GM12874 (cell line): ENCODE data around the gene ZMIZ1.

Source experiments
- CTCF ChIP-seq: IDR thresholded peaks from 2 replicates; pipeline ENCODE4 v1.5.1; 2011; ENCODE audit warnings: low read depth, mild to moderate bottlenecking, control low read depth, low read length, moderate library complexity; ENCODE audit not compliant: insufficient read depth

ZMIZ1 gene

GRCh38 chr10:79153745-79154144 lies 85.0 kb downstream of the ZMIZ1 start:
- TF ChIP-seq CTCF: no peak

GRCh38 chr10:79155301-79156081 lies 86.7 kb downstream of the ZMIZ1 start:
- TF ChIP-seq CTCF: no peak; the same call in 1 of the 2 replicates

GRCh38 chr10:79156334-79157274 lies 87.8 kb downstream of the ZMIZ1 start:
- no peak for TF ChIP-seq CTCF

- no peak for TF ChIP-seq CTCF
These were observed 89.2 kb downstream of the ZMIZ1 start for GRCh38 chr10:79158004-79158340.

- TF ChIP-seq CTCF: no peak
These were observed 89.8 kb downstream of the ZMIZ1 start for GRCh38 chr10:79158402-79159097.

- TF ChIP-seq CTCF: no peak
These were observed 90.4 kb downstream of the ZMIZ1 start for GRCh38 chr10:79159141-79159651.

GRCh38 chr10:79159785-79160184 lies 91.0 kb downstream of the ZMIZ1 start:
- TF ChIP-seq CTCF: no peak
